ENCODE results near the gene JAKMIP3. TPM values are rescaled to one million over a fixed set of nuclear protein-coding genes. Genes with fewer than 3 reads are reported as not detected.
"Not testable (repeated sequence)": the region's sequence is repeated elsewhere in the genome, so short reads cannot be mapped to it uniquely, and the experiment has no call there.

The JAKMIP3 gene
- total and polyA plus RNA-seq, 4 donors: 1.4 to 7.2 (median 5.3) TPM

- Histone ChIP-seq H3K9me3 (ENCODE audit: control insufficient read depth, insufficient read depth, low read length) (peaks cover 2% of the 10 kb centered on the region), H3K27ac (ENCODE audit: low read depth, low read length) (no peak overlapping the region), H3K4me3 (ENCODE audit: low read depth, low read length) (no peak overlapping the region), H3K27me3 (ENCODE audit: control insufficient read depth, insufficient read depth, low read length) (no peaks in the 10 kb centered on the region), H3K36me3 (ENCODE audit: control insufficient read depth, insufficient read depth, low read length) (no peaks in the 10 kb centered on the region), H3K4me1 (ENCODE audit: control insufficient read depth, insufficient read depth, low read length) (peaks cover 14% of the 10 kb centered on the region)
- no CpG with 5 or more reads among the region's 3 CpGs for WGBS (ENCODE audit: insufficient coverage)
- DNase-seq (ENCODE audit: low read depth in 4 of 6, low spot score in 6 of 6): no peak
These were observed 5.0 kb downstream of the JAKMIP3 start for GRCh38 chr10:132070724-132071123.

- Histone ChIP-seq H3K27ac (ENCODE audit: low read depth, low read length) (no peak overlapping the region), H3K4me3 (ENCODE audit: low read depth, low read length) (no peak overlapping the region), H3K27me3 (ENCODE audit: control insufficient read depth, insufficient read depth, low read length) (no peaks in the 10 kb centered on the region), H3K9me3 (ENCODE audit: control insufficient read depth, insufficient read depth, low read length) (peaks cover 2% of the 10 kb centered on the region), H3K4me1 (ENCODE audit: control insufficient read depth, insufficient read depth, low read length) (peaks cover 6% of the 10 kb centered on the region), H3K36me3 (ENCODE audit: control insufficient read depth, insufficient read depth, low read length) (no peaks in the 10 kb centered on the region)
- no peak for DNase-seq (ENCODE audit: low read depth in 4 of 6, low spot score in 6 of 6)
- 100% methylated on average over 2 of the region's 3 CpGs for WGBS (ENCODE audit: insufficient coverage)
These were observed 5.9 kb downstream of the JAKMIP3 start for GRCh38 chr10:132071667-132072066.

GRCh38 chr10:132075909-132076577 lies 10.3 kb downstream of the JAKMIP3 start:
- H3K4me3 ChIP-seq (ENCODE audit: low read depth, low read length): no peak overlapping the region
- H3K27me3 ChIP-seq (ENCODE audit: control insufficient read depth, insufficient read depth, low read length): no peaks in the 10 kb centered on the region
- H3K9me3 ChIP-seq (ENCODE audit: control insufficient read depth, insufficient read depth, low read length): peaks cover 2% of the 10 kb centered on the region
- no peak overlapping the region for H3K27ac ChIP-seq (ENCODE audit: low read depth, low read length)
- no peak for DNase-seq (ENCODE audit: low read depth in 4 of 6, low spot score in 6 of 6)
- H3K4me1 ChIP-seq (ENCODE audit: control insufficient read depth, insufficient read depth, low read length): peaks cover 7% of the 10 kb centered on the region
- H3K36me3 ChIP-seq (ENCODE audit: control insufficient read depth, insufficient read depth, low read length): no peaks in the 10 kb centered on the region
- 78% methylated on average over 16 of the region's 17 CpGs for WGBS (ENCODE audit: insufficient coverage)

- WGBS (ENCODE audit: insufficient coverage): 88% methylated on average over 19 of the region's 19 CpGs
- Histone ChIP-seq H3K36me3 (ENCODE audit: control insufficient read depth, insufficient read depth, low read length) (no peaks in the 10 kb centered on the region), H3K4me3 (ENCODE audit: low read depth, low read length) (no peak overlapping the region), H3K4me1 (ENCODE audit: control insufficient read depth, insufficient read depth, low read length) (peaks cover 7% of the 10 kb centered on the region), H3K27ac (ENCODE audit: low read depth, low read length) (no peak overlapping the region), H3K27me3 (ENCODE audit: control insufficient read depth, insufficient read depth, low read length) (no peaks in the 10 kb centered on the region), H3K9me3 (ENCODE audit: control insufficient read depth, insufficient read depth, low read length) (peaks cover 2% of the 10 kb centered on the region)
- no peak for DNase-seq (ENCODE audit: low read depth in 4 of 6, low spot score in 6 of 6)
These were observed 10.9 kb downstream of the JAKMIP3 start for GRCh38 chr10:132076578-132077081.

GRCh38 chr10:132077091-132077490 lies 11.3 kb downstream of the JAKMIP3 start:
- DNase-seq (ENCODE audit: low read depth in 4 of 6, low spot score in 6 of 6): no peak
- H3K9me3 ChIP-seq (ENCODE audit: control insufficient read depth, insufficient read depth, low read length): peaks cover 2% of the 10 kb centered on the region
- peaks cover 7% of the 10 kb centered on the region for H3K4me1 ChIP-seq (ENCODE audit: control insufficient read depth, insufficient read depth, low read length)
- no peaks in the 10 kb centered on the region for H3K36me3 ChIP-seq (ENCODE audit: control insufficient read depth, insufficient read depth, low read length)
- H3K27ac ChIP-seq (ENCODE audit: low read depth, low read length): no peak overlapping the region
- H3K4me3 ChIP-seq (ENCODE audit: low read depth, low read length): no peak overlapping the region
- 78% methylated on average over 5 of the region's 9 CpGs for WGBS (ENCODE audit: insufficient coverage)
- no peaks in the 10 kb centered on the region for H3K27me3 ChIP-seq (ENCODE audit: control insufficient read depth, insufficient read depth, low read length)

- H3K4me3 ChIP-seq (ENCODE audit: low read depth, low read length): no peak overlapping the region
- no peak overlapping the region for H3K27ac ChIP-seq (ENCODE audit: low read depth, low read length)
- no peak for DNase-seq (ENCODE audit: low read depth in 4 of 6, low spot score in 6 of 6)
- H3K9me3 ChIP-seq (ENCODE audit: control insufficient read depth, insufficient read depth, low read length): peaks cover 2% of the 10 kb centered on the region
- H3K27me3 ChIP-seq (ENCODE audit: control insufficient read depth, insufficient read depth, low read length): no peaks in the 10 kb centered on the region
- no peaks in the 10 kb centered on the region for H3K36me3 ChIP-seq (ENCODE audit: control insufficient read depth, insufficient read depth, low read length)
- H3K4me1 ChIP-seq (ENCODE audit: control insufficient read depth, insufficient read depth, low read length): peaks cover 7% of the 10 kb centered on the region
- 56% methylated on average over 23 of the region's 30 CpGs for WGBS (ENCODE audit: insufficient coverage)
These were observed 13.1 kb downstream of the JAKMIP3 start for GRCh38 chr10:132078746-132079345.

- not testable (repeated sequence) for H3K4me1 ChIP-seq (ENCODE audit: control insufficient read depth, insufficient read depth, low read length); DNase-seq (ENCODE audit: low read depth in 4 of 6, low spot score in 6 of 6); H3K4me3 ChIP-seq (ENCODE audit: low read depth, low read length); H3K36me3 ChIP-seq (ENCODE audit: control insufficient read depth, insufficient read depth, low read length); H3K9me3 ChIP-seq (ENCODE audit: control insufficient read depth, insufficient read depth, low read length); H3K27me3 ChIP-seq (ENCODE audit: control insufficient read depth, insufficient read depth, low read length); H3K27ac ChIP-seq (ENCODE audit: low read depth, low read length)
- no CpG with 5 or more reads among the region's 2 CpGs for WGBS (ENCODE audit: insufficient coverage)
These were observed 18.6 kb downstream of the JAKMIP3 start for GRCh38 chr10:132084384-132084783.

GRCh38 chr10:132093236-132093635 lies 27.5 kb downstream of the JAKMIP3 start:
- DNase-seq (ENCODE audit: low read depth in 4 of 6, low spot score in 6 of 6); H3K4me1 ChIP-seq (ENCODE audit: control insufficient read depth, insufficient read depth, low read length); H3K4me3 ChIP-seq (ENCODE audit: low read depth, low read length); H3K27ac ChIP-seq (ENCODE audit: low read depth, low read length); H3K27me3 ChIP-seq (ENCODE audit: control insufficient read depth, insufficient read depth, low read length); H3K9me3 ChIP-seq (ENCODE audit: control insufficient read depth, insufficient read depth, low read length); H3K36me3 ChIP-seq (ENCODE audit: control insufficient read depth, insufficient read depth, low read length): not testable (repeated sequence)
- 81% methylated on average over 6 of the region's 10 CpGs for WGBS (ENCODE audit: insufficient coverage)

GRCh38 chr10:132094581-132095234 lies 29.0 kb downstream of the JAKMIP3 start:
- WGBS (ENCODE audit: insufficient coverage): 95% methylated on average over 8 of the region's 9 CpGs
- Histone ChIP-seq H3K27ac (ENCODE audit: low read depth, low read length) (no peak overlapping the region), H3K9me3 (ENCODE audit: control insufficient read depth, insufficient read depth, low read length) (no peaks in the 10 kb centered on the region), H3K36me3 (ENCODE audit: control insufficient read depth, insufficient read depth, low read length) (peaks cover 1% of the 10 kb centered on the region), H3K27me3 (ENCODE audit: control insufficient read depth, insufficient read depth, low read length) (no peaks in the 10 kb centered on the region), H3K4me1 (ENCODE audit: control insufficient read depth, insufficient read depth, low read length) (peaks cover 4% of the 10 kb centered on the region), H3K4me3 (ENCODE audit: low read depth, low read length) (no peak overlapping the region)
- no peak for DNase-seq (ENCODE audit: low read depth in 4 of 6, low spot score in 6 of 6)

All from spinal cord (tissue), 10 donors.